Measurements from ENCODE around the gene KRT36.

KRT36 gene

DNA sequence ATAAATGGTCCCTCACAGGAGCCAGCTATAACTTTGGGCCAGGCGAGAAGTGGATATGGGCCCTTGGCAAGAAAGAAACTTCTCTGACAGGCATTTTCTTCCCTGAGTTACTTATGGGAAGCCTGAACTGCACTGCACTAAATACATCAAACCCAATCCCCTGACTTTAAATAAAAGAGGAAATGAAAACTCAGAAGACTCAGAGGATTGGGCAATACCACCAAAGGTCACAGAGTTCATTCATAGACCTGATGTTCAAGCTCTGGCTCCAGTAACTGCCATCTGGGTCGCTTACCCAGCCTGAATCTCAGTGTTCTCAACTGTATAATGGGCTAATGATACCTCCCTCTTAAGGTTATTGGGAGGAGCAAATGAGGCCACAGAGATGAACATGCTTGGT, 9.6 kb downstream of the KRT36 start:
- no peak overlapping the region for H3K4me3 ChIP-seq (ENCODE audit: control insufficient read depth, low read depth, low read length)
- DNase-seq (ENCODE audit: low read depth): no peak
- TF ChIP-seq CTCF (conservative IDR thresholded peaks at IDR 0.05; ENCODE audit: control insufficient read depth, insufficient read depth, low read depth, low read length): no peak

DNA sequence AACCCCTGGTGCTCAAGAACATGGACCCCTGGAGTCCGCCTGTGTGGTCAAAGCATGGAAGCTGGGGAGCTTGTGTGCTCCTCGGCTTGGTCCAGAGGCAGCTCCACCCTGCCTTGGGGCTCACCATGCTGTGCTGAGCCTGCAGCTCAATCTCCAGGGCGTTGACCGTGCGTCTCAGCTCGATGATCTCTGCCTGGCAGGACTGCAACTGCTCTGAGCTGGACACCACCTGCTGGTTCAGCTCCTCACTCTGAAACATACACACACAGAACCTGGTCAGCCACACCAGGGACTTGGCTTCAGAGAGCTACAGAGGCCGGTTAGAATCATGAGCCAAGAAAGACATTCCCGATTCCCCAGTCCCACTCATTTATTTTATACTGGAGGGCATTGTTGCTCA, 11.5 kb downstream of the KRT36 start:
- TF ChIP-seq CTCF (conservative IDR thresholded peaks at IDR 0.05; ENCODE audit: control insufficient read depth, insufficient read depth, low read depth, low read length): no peak

GRCh38 chr17:41476866-41477815, 12.6 kb downstream of the KRT36 start:
- no peak for DNase-seq (ENCODE audit: low read depth)
- no peak for TF ChIP-seq CTCF (conservative IDR thresholded peaks at IDR 0.05; ENCODE audit: control insufficient read depth, insufficient read depth, low read depth, low read length)
- no peak overlapping the region for H3K4me3 ChIP-seq (ENCODE audit: control insufficient read depth, low read depth, low read length)

More for the DNA sequence above, 11.5 kb downstream of the KRT36 start:
- H3K4me3 ChIP-seq (ENCODE audit: control insufficient read depth, low read depth, low read length): no peak overlapping the region
- no peak for DNase-seq (ENCODE audit: low read depth)

DNA sequence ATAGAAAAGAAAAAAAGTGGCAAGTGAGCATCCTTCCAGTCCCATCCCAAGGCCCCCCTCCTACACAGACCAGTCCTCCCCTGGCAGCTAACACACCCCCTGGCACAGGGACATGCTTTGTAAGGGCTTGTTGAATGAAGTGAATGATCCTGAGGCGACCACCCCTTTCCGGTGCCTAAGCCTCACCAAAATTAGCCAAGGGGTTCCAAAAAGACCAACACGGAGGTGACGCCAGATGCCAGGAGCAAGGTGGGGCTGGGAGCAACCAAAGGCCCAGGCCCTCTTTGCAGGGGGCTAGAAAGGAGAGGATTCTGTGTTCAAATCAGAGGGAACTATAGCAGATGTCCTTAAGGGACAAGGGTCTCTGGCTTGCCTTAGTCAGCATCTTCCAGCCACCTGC, 14.3 kb downstream of the KRT36 start:
- DNase-seq (ENCODE audit: low read depth): no peak
- TF ChIP-seq CTCF (conservative IDR thresholded peaks at IDR 0.05; ENCODE audit: control insufficient read depth, insufficient read depth, low read depth, low read length): no peak
- H3K4me3 ChIP-seq (ENCODE audit: control insufficient read depth, low read depth, low read length): no peak overlapping the region

DNA sequence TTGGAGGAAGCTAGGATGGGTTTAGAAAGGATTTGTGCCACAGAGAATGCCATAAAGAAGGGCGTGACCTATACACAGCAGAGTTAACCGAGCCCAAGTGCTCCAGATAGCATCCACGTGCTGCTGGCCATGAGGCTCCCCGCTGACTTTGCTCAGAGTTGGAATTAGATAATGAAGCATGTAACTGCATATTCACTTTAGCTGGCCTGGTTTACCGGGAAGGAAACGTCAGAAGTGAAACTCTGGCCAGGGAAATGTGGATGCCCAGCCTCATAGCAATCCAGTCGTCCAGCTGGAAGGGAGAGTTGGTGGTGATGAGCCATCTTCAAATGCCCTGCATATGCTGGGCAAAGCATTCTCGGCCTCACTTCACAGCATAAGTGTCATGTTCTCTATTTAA, 14.8 kb downstream of the KRT36 start:
- no peak for TF ChIP-seq CTCF (conservative IDR thresholded peaks at IDR 0.05; ENCODE audit: control insufficient read depth, insufficient read depth, low read depth, low read length)

DNA sequence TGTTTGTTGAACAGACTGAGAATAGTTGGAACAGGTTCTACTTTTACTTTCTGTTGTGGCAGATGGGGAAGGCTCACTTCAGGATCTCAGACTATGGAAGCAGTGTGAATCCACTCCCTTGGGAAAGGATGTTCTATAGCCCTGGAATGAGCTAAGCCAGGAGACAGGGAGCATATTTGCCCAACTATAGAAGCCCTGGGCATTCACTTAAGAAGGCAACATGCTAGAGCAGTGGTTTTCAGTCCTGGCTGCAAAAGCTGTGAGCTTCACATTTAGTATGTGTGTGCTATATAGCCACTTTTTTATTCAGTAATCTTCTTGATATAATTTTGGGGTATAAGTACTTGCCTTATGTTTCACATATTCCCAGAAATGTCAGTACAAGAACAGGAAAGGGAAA, 21.4 kb downstream of the KRT36 start:
- no peak overlapping the region for H3K4me3 ChIP-seq (ENCODE audit: control insufficient read depth, low read depth, low read length)
- no peak for TF ChIP-seq CTCF (conservative IDR thresholded peaks at IDR 0.05; ENCODE audit: control insufficient read depth, insufficient read depth, low read depth, low read length)
- DNase-seq (ENCODE audit: low read depth): no peak

More for the DNA sequence above, 14.8 kb downstream of the KRT36 start:
- DNase-seq (ENCODE audit: low read depth): no peak
- H3K4me3 ChIP-seq (ENCODE audit: control insufficient read depth, low read depth, low read length): no peak overlapping the region
